Nephron (organoid): Measurements from ENCODE around the gene DRGX.

Experiments used
- H3K27ac Mint-ChIP-seq, 3 experiments: 2 replicates each; pipeline ENCODE4 v1.8.0; 2020; ENCODE audit warnings: mixed read lengths in 3 of 3, mild to moderate bottlenecking in 2 of 3, moderate library complexity in 1 of 3
- H3K27me3 Mint-ChIP-seq: 2 replicates; pipeline ENCODE4 v1.8.0; 2021; ENCODE audit warnings: low read depth, mild to moderate bottlenecking, moderate library complexity, mixed read lengths
- H3K36me3 Mint-ChIP-seq: 2 replicates; pipeline ENCODE4 v1.8.0; 2020; ENCODE audit warnings: low read depth, mixed read lengths
- H3K4me1 Mint-ChIP-seq: 2 replicates; pipeline ENCODE4 v1.8.0; 2020; ENCODE audit warnings: mixed read lengths
- H3K4me3 Mint-ChIP-seq, 3 experiments: 2 replicates each; pipeline ENCODE4 v1.8.0; 2020; ENCODE audit warnings: mild to moderate bottlenecking in 3 of 3, mixed read lengths in 3 of 3, moderate library complexity in 2 of 3
- H3K9me3 Mint-ChIP-seq: 2 replicates; pipeline ENCODE4 v1.8.0; 2020; ENCODE audit warnings: mixed read lengths
- CTCF ChIP-seq, 3 experiments: fragments of 200-600 bp; sonication (generic); IDR thresholded peaks; one replicate each; pipeline ENCODE4 v1.5.0; 2021; ENCODE audit warnings: antibody characterized with exemption in 3 of 3; ENCODE audit not compliant: unreplicated experiment in 3 of 3

Gene DRGX

GRCh38 chr10:49365275-49365674 lies 30.6 kb downstream of the DRGX start:
- Mint-ChIP-seq H3K27me3 (peaks cover 25% of the 10 kb centered on the region), H3K4me1 (no peaks in the 10 kb centered on the region), H3K4me3 (no peak overlapping the region), H3K9me3 (no peaks in the 10 kb centered on the region), H3K36me3 (no peaks in the 10 kb centered on the region), H3K27ac (no peak overlapping the region)
- no peak for TF ChIP-seq CTCF (IDR thresholded peaks at IDR 0.05; ENCODE audit: unreplicated experiment in 3 of 3)

GRCh38 chr10:49364747-49365146 lies 31.1 kb downstream of the DRGX start:
- Mint-ChIP-seq H3K4me3 (no peak overlapping the region), H3K36me3 (no peaks in the 10 kb centered on the region), H3K27me3 (peaks cover 30% of the 10 kb centered on the region), H3K4me1 (no peaks in the 10 kb centered on the region), H3K9me3 (no peaks in the 10 kb centered on the region), H3K27ac (no peak overlapping the region)
- no peak for TF ChIP-seq CTCF (IDR thresholded peaks at IDR 0.05; ENCODE audit: unreplicated experiment in 3 of 3)

- H3K9me3 Mint-ChIP-seq = no peaks in the 10 kb centered on the region
- no peak overlapping the region for H3K4me3 Mint-ChIP-seq
- no peaks in the 10 kb centered on the region for H3K36me3 Mint-ChIP-seq
- H3K4me1 Mint-ChIP-seq = no peaks in the 10 kb centered on the region
- TF ChIP-seq CTCF (IDR thresholded peaks at IDR 0.05; ENCODE audit: unreplicated experiment in 3 of 3) = no peak
- no peak overlapping the region for H3K27ac Mint-ChIP-seq
- peaks cover 27% of the 10 kb centered on the region for H3K27me3 Mint-ChIP-seq
These were observed 31.8 kb downstream of the DRGX start for GRCh38 chr10:49364051-49364450.

GRCh38 chr10:49363309-49364031 lies 32.4 kb downstream of the DRGX start:
- no peak for TF ChIP-seq CTCF (IDR thresholded peaks at IDR 0.05; ENCODE audit: unreplicated experiment in 3 of 3)
- no peaks in the 10 kb centered on the region for H3K4me1 Mint-ChIP-seq

GRCh38 chr10:49362596-49363260 lies 33.2 kb downstream of the DRGX start:
- H3K27ac Mint-ChIP-seq = no peak overlapping the region
- H3K4me3 Mint-ChIP-seq = no peak overlapping the region
- no peak for TF ChIP-seq CTCF (IDR thresholded peaks at IDR 0.05; ENCODE audit: unreplicated experiment in 3 of 3)
- H3K36me3 Mint-ChIP-seq = no peaks in the 10 kb centered on the region
- peaks cover under 1% of the 10 kb centered on the region for H3K9me3 Mint-ChIP-seq
- peaks cover 25% of the 10 kb centered on the region for H3K27me3 Mint-ChIP-seq
- no peaks in the 10 kb centered on the region for H3K4me1 Mint-ChIP-seq

More at GRCh38 chr10:49363309-49364031, 32.4 kb downstream of the DRGX start:
- Mint-ChIP-seq H3K27me3 (peaks cover 25% of the 10 kb centered on the region), H3K9me3 (no peaks in the 10 kb centered on the region), H3K36me3 (no peaks in the 10 kb centered on the region), H3K4me3 (no peak overlapping the region), H3K27ac (no peak overlapping the region)
